Measurements from ENCODE around the gene GNL3L.
"Not testable (repeated sequence)": the region's sequence is repeated elsewhere in the genome, so short reads cannot be mapped to it uniquely, and the experiment has no call there.

GNL3L gene

GRCh38 chrX:54496517-54496852 lies 33.5 kb upstream of the GNL3L start:
- H3K4me1 ChIP-seq (ENCODE audit: control insufficient read depth, insufficient read depth, low read length), result peaks cover 3% of the 10 kb centered on the region; the same call in 1 of the 2 replicates
- no peaks in the 10 kb centered on the region for H3K27me3 ChIP-seq (ENCODE audit: control insufficient read depth, insufficient read depth, low read length)
- DNase-seq (ENCODE audit: low read depth, low spot score), result no peak
- H3K36me3 ChIP-seq (ENCODE audit: control insufficient read depth, insufficient read depth, low read length), result no peaks in the 10 kb centered on the region; the same call in 1 of the 2 replicates
- H3K9me3 ChIP-seq (ENCODE audit: control insufficient read depth, insufficient read depth, low read length), result no peaks in the 10 kb centered on the region
- H3K4me3 ChIP-seq (ENCODE audit: low read length), result no peak overlapping the region; the same call in 1 of the 2 replicates
- H3K27ac ChIP-seq (ENCODE audit: low read length), result no peak overlapping the region
- no CpG with 5 or more reads among the region's 5 CpGs for WGBS (ENCODE audit: insufficient coverage, insufficient read length)

- WGBS (ENCODE audit: insufficient coverage, insufficient read length), result no CpG with 5 or more reads among the region's 6 CpGs
- no peaks in the 10 kb centered on the region for H3K27me3 ChIP-seq (ENCODE audit: control insufficient read depth, insufficient read depth, low read length)
- no peaks in the 10 kb centered on the region; the same call in 1 of the 2 replicates for H3K36me3 ChIP-seq (ENCODE audit: control insufficient read depth, insufficient read depth, low read length)
- H3K9me3 ChIP-seq (ENCODE audit: control insufficient read depth, insufficient read depth, low read length), result no peaks in the 10 kb centered on the region
- H3K4me3 ChIP-seq (ENCODE audit: low read length), result no peak overlapping the region
- peaks cover 3% of the 10 kb centered on the region; the same call in 1 of the 2 replicates for H3K4me1 ChIP-seq (ENCODE audit: control insufficient read depth, insufficient read depth, low read length)
- no peak for DNase-seq (ENCODE audit: low read depth, low spot score)
- no peak overlapping the region for H3K27ac ChIP-seq (ENCODE audit: low read length)
Measured at GRCh38 chrX:54496936-54497335, 33.1 kb upstream of the GNL3L start.

- WGBS (ENCODE audit: insufficient coverage, insufficient read length), result no CpG with 5 or more reads among the region's 4 CpGs
- no peak for DNase-seq (ENCODE audit: low read depth, low spot score)
- H3K36me3 ChIP-seq (ENCODE audit: control insufficient read depth, insufficient read depth, low read length), result no peaks in the 10 kb centered on the region
- H3K4me1 ChIP-seq (ENCODE audit: control insufficient read depth, insufficient read depth, low read length), result no peaks in the 10 kb centered on the region
- H3K9me3 ChIP-seq (ENCODE audit: control insufficient read depth, insufficient read depth, low read length), result no peaks in the 10 kb centered on the region
- H3K27me3 ChIP-seq (ENCODE audit: control insufficient read depth, insufficient read depth, low read length), result no peaks in the 10 kb centered on the region
- no peak overlapping the region for H3K4me3 ChIP-seq (ENCODE audit: low read length)
- H3K27ac ChIP-seq (ENCODE audit: low read length), result no peak overlapping the region
Measured at GRCh38 chrX:54509400-54509799, 20.6 kb upstream of the GNL3L start.

GRCh38 chrX:54529151-54529550 lies 868 bp upstream of the GNL3L start:
- no peaks in the 10 kb centered on the region for H3K27me3 ChIP-seq (ENCODE audit: control insufficient read depth, insufficient read depth, low read length)
- no peaks in the 10 kb centered on the region for H3K4me1 ChIP-seq (ENCODE audit: control insufficient read depth, insufficient read depth, low read length)
- no peaks in the 10 kb centered on the region; the same call in 1 of the 2 replicates for H3K36me3 ChIP-seq (ENCODE audit: control insufficient read depth, insufficient read depth, low read length)
- H3K27ac ChIP-seq (ENCODE audit: low read length), result no peak overlapping the region
- no peak for DNase-seq (ENCODE audit: low read depth, low spot score)
- no peak overlapping the region for H3K4me3 ChIP-seq (ENCODE audit: low read length)
- no peaks in the 10 kb centered on the region for H3K9me3 ChIP-seq (ENCODE audit: control insufficient read depth, insufficient read depth, low read length)
- no CpG with 5 or more reads among the region's 3 CpGs for WGBS (ENCODE audit: insufficient coverage, insufficient read length)

GRCh38 chrX:54530357-54530900 lies 410 bp downstream of the GNL3L start:
- no peaks in the 10 kb centered on the region; the same call in 1 of the 2 replicates for H3K36me3 ChIP-seq (ENCODE audit: control insufficient read depth, insufficient read depth, low read length)
- no peaks in the 10 kb centered on the region for H3K4me1 ChIP-seq (ENCODE audit: control insufficient read depth, insufficient read depth, low read length)
- peak overlapping the region; percentile 86 for H3K4me3 ChIP-seq (ENCODE audit: low read length)
- H3K27me3 ChIP-seq (ENCODE audit: control insufficient read depth, insufficient read depth, low read length), result no peaks in the 10 kb centered on the region
- H3K9me3 ChIP-seq (ENCODE audit: control insufficient read depth, insufficient read depth, low read length), result no peaks in the 10 kb centered on the region
- H3K27ac ChIP-seq (ENCODE audit: low read length), result no peak overlapping the region
- no CpG with 5 or more reads among the region's 22 CpGs for WGBS (ENCODE audit: insufficient coverage, insufficient read length)
- no peak for DNase-seq (ENCODE audit: low read depth, low spot score)

GRCh38 chrX:54534271-54534670 lies 4.3 kb downstream of the GNL3L start:
- H3K9me3 ChIP-seq (ENCODE audit: control insufficient read depth, insufficient read depth, low read length), result no peaks in the 10 kb centered on the region
- H3K4me1 ChIP-seq (ENCODE audit: control insufficient read depth, insufficient read depth, low read length), result no peaks in the 10 kb centered on the region
- WGBS (ENCODE audit: insufficient coverage, insufficient read length), result no CpG with 5 or more reads among the region's 4 CpGs
- peaks cover under 1% of the 10 kb centered on the region; the same call in 1 of the 2 replicates for H3K36me3 ChIP-seq (ENCODE audit: control insufficient read depth, insufficient read depth, low read length)
- no peaks in the 10 kb centered on the region for H3K27me3 ChIP-seq (ENCODE audit: control insufficient read depth, insufficient read depth, low read length)
- no peak overlapping the region for H3K27ac ChIP-seq (ENCODE audit: low read length)
- DNase-seq (ENCODE audit: low read depth, low spot score), result no peak
- H3K4me3 ChIP-seq (ENCODE audit: low read length), result no peak overlapping the region

GRCh38 chrX:54540289-54540688 lies 10.3 kb downstream of the GNL3L start:
- WGBS (ENCODE audit: insufficient coverage, insufficient read length), result no CpG with 5 or more reads among the region's 4 CpGs
- DNase-seq (ENCODE audit: low read depth, low spot score), result no peak
- Histone ChIP-seq H3K36me3 (ENCODE audit: control insufficient read depth, insufficient read depth, low read length) (peaks cover 23% of the 10 kb centered on the region; the same call in 1 of the 2 replicates), H3K4me3 (ENCODE audit: low read length) (no peak overlapping the region), H3K4me1 (ENCODE audit: control insufficient read depth, insufficient read depth, low read length) (no peaks in the 10 kb centered on the region), H3K27me3 (ENCODE audit: control insufficient read depth, insufficient read depth, low read length) (no peaks in the 10 kb centered on the region), H3K27ac (ENCODE audit: low read length) (no peak overlapping the region), H3K9me3 (ENCODE audit: control insufficient read depth, insufficient read depth, low read length) (no peaks in the 10 kb centered on the region)

- WGBS (ENCODE audit: insufficient coverage, insufficient read length), result no CpG with 5 or more reads among the region's 4 CpGs
- H3K4me1 ChIP-seq (ENCODE audit: control insufficient read depth, insufficient read depth, low read length); DNase-seq (ENCODE audit: low read depth, low spot score); H3K4me3 ChIP-seq (ENCODE audit: low read length); H3K27ac ChIP-seq (ENCODE audit: low read length); H3K27me3 ChIP-seq (ENCODE audit: control insufficient read depth, insufficient read depth, low read length); H3K9me3 ChIP-seq (ENCODE audit: control insufficient read depth, insufficient read depth, low read length): not testable (repeated sequence)
- peaks cover 23% of the 10 kb centered on the region; the same call in 1 of the 2 replicates for H3K36me3 ChIP-seq (ENCODE audit: control insufficient read depth, insufficient read depth, low read length)
Measured at GRCh38 chrX:54542239-54542638, 12.2 kb downstream of the GNL3L start.

GRCh38 chrX:54550821-54551220 lies 20.8 kb downstream of the GNL3L start:
- Histone ChIP-seq H3K4me3 (ENCODE audit: low read length) (no peak overlapping the region), H3K36me3 (ENCODE audit: control insufficient read depth, insufficient read depth, low read length) (peaks cover 33% of the 10 kb centered on the region; the same call in 1 of the 2 replicates), H3K9me3 (ENCODE audit: control insufficient read depth, insufficient read depth, low read length) (no peaks in the 10 kb centered on the region), H3K4me1 (ENCODE audit: control insufficient read depth, insufficient read depth, low read length) (no peaks in the 10 kb centered on the region), H3K27me3 (ENCODE audit: control insufficient read depth, insufficient read depth, low read length) (no peaks in the 10 kb centered on the region), H3K27ac (ENCODE audit: low read length) (no peak overlapping the region)
- WGBS (ENCODE audit: insufficient coverage, insufficient read length), result no CpG with 5 or more reads among the region's 4 CpGs
- no peak for DNase-seq (ENCODE audit: low read depth, low spot score)

- no peaks in the 10 kb centered on the region for H3K9me3 ChIP-seq (ENCODE audit: control insufficient read depth, insufficient read depth, low read length)
- no peaks in the 10 kb centered on the region for H3K4me1 ChIP-seq (ENCODE audit: control insufficient read depth, insufficient read depth, low read length)
- H3K4me3 ChIP-seq (ENCODE audit: low read length), result no peak overlapping the region
- H3K36me3 ChIP-seq (ENCODE audit: control insufficient read depth, insufficient read depth, low read length), result peaks cover 34% of the 10 kb centered on the region; the same call in 1 of the 2 replicates
- whole genome bisulfite sequencing (ENCODE audit: insufficient coverage, insufficient read length), result no CpG with 5 or more reads among the region's 8 CpGs
- DNase-seq (ENCODE audit: low read depth, low spot score), result no peak
- H3K27ac ChIP-seq (ENCODE audit: low read length), result no peak overlapping the region
- no peaks in the 10 kb centered on the region for H3K27me3 ChIP-seq (ENCODE audit: control insufficient read depth, insufficient read depth, low read length)
Measured at GRCh38 chrX:54551801-54552200, 21.8 kb downstream of the GNL3L start.

- H3K27ac ChIP-seq (ENCODE audit: low read length); H3K27me3 ChIP-seq (ENCODE audit: control insufficient read depth, insufficient read depth, low read length); DNase-seq (ENCODE audit: low read depth, low spot score); H3K4me1 ChIP-seq (ENCODE audit: control insufficient read depth, insufficient read depth, low read length); H3K4me3 ChIP-seq (ENCODE audit: low read length); H3K9me3 ChIP-seq (ENCODE audit: control insufficient read depth, insufficient read depth, low read length): not testable (repeated sequence)
- WGBS (ENCODE audit: insufficient coverage, insufficient read length), result no CpG with 5 or more reads among the region's 7 CpGs
- H3K36me3 ChIP-seq (ENCODE audit: control insufficient read depth, insufficient read depth, low read length), result peaks cover 29% of the 10 kb centered on the region; the same call in 1 of the 2 replicates
Measured at GRCh38 chrX:54555006-54555405, 25.0 kb downstream of the GNL3L start.

Measured in iPS DF 6.9 (cell line).